ENCODE measurements around the gene FAM50B. TPM values are rescaled to one million over a fixed set of nuclear protein-coding genes. Genes with fewer than 3 reads are reported as not detected.

Gene FAM50B
- total and polyA plus RNA-seq, 2 of the 13 experiments (the other 11 are each of a cell fraction or from before 2014, with no cell fraction given): 0.05 TPM; not detected in 1

DNA sequence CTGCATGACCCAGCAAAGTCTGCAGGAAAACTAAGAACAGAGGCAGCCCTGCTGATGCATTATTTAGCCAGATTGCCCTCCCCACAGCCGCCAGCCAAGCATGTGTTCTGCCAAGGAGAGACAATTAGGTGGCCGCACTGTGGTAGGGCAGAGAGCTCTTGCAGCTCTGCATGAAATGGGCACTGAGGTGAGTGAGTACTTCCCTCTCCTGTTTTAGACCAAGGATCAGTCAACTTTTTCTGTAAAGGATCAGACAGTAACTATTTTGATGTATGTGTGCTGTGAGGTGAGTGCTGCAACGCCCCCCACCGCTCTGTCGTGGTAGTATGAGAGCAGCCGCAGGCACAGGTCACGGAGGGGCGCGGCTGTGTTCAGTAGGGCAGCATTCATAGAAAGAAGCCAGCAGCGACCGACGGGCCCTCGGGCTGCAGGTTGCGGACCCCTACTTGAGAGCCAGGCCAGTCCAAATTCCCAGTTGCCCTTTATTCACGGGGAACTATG, 23.8 kb upstream of the FAM50B start (continued):
- TF ChIP-seq JUND (CRISPR knock-in tag; IDR thresholded peaks at IDR 0.05): no peak
- peak; percentile 92 for TF ChIP-seq ZKSCAN1 (IDR thresholded peaks at IDR 0.05; ENCODE audit: low read length)
- peak; percentile 22; the same call in 1 of the 2 replicates for TF ChIP-seq ZNF281 (CRISPR knock-in tag; IDR thresholded peaks at IDR 0.05; ENCODE audit: borderline replicate concordance)
- TF ChIP-seq ZNF24 (IDR thresholded peaks at IDR 0.05): peak; percentile 93
- no peak for TF ChIP-seq ZNF451 (CRISPR knock-in tag; IDR thresholded peaks at IDR 0.05)
- 0 out of 2 replicates have a peak, but pooled peaks have one; percentile 37 for TF ChIP-seq ZFP37 (CRISPR knock-in tag; IDR thresholded peaks at IDR 0.05; ENCODE audit: borderline replicate concordance)
- TF ChIP-seq, protein P1, sequence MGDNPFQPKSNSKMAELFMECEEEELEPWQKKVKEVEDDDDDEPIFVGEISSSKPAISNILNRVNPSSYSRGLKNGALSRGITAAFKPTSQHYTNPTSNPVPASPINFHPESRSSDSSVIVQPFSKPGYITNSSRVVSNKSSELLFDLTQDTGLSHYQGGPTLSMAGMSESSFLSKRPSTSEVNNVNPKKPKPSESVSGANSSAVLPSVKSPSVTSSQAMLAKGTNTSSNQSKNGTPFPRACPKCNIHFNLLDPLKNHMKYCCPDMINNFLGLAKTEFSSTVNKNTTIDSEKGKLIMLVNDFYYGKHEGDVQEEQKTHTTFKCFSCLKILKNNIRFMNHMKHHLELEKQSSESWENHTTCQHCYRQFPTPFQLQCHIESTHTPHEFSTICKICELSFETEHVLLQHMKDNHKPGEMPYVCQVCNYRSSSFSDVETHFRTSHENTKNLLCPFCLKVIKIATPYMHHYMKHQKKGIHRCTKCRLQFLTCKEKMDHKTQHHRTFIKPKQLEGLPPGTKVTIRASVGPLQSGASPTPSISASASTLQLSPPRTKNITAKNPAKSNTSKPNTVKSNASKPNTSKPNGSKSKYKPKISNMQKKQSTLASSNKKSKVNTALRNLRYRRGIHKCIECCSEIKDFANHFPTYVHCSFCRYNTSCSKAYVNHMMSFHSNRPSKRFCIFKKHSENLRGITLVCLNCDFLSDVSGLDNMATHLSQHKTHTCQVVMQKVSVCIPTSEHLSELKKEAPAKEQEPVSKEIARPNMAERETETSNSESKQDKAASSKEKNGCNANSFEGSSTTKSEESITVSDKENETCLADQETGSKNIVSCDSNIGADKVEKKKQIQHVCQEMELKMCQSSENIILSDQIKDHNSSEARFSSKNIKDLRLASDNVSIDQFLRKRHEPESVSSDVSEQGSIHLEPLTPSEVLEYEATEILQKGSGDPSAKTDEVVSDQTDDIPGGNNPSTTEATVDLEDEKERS (CRISPR knock-in tag; IDR thresholded peaks at IDR 0.05): peak; percentile 51; the same call in 1 of the 2 replicates
- TF ChIP-seq RXRA (CRISPR knock-in tag; IDR thresholded peaks at IDR 0.05): peak; percentile 86
- TF ChIP-seq HDAC1 (CRISPR knock-in tag; IDR thresholded peaks at IDR 0.05): peak; percentile 66
- TF ChIP-seq SKI (IDR thresholded peaks at IDR 0.05; ENCODE audit: partially characterized antibody): peak; percentile 65
- peak; percentile 100 for TF ChIP-seq ZSCAN21 (CRISPR knock-in tag; IDR thresholded peaks at IDR 0.05; ENCODE audit: borderline replicate concordance)

Data from HepG2 (cell line).